ENCODE data around the gene PARN.

- TF ChIP-seq ATF2 (tag by site-specific recombination; IDR thresholded peaks at IDR 0.05; ENCODE audit: low read depth): no peak
- no peak for TF ChIP-seq ZNF155 (tag by site-specific recombination; IDR thresholded peaks at IDR 0.05)
- no peak for TF ChIP-seq REST (tag by site-specific recombination; IDR thresholded peaks at IDR 0.05)
- no peak for TF ChIP-seq CTCF (tag by site-specific recombination; IDR thresholded peaks at IDR 0.05)
- TF ChIP-seq ZNF670 (tag by site-specific recombination; IDR thresholded peaks at IDR 0.05; ENCODE audit: low read depth): no peak
- no peak for TF ChIP-seq ZNF175 (tag by site-specific recombination; IDR thresholded peaks at IDR 0.05)
- TF ChIP-seq ZNF10 (tag by site-specific recombination; IDR thresholded peaks at IDR 0.05): no peak
- no peak for TF ChIP-seq ZNF830 (tag by site-specific recombination; IDR thresholded peaks at IDR 0.05; ENCODE audit: low read depth)
- TF ChIP-seq ZNF174 (tag by site-specific recombination; IDR thresholded peaks at IDR 0.05): no peak
- no peak for TF ChIP-seq MZF1 (tag by site-specific recombination; IDR thresholded peaks at IDR 0.05; ENCODE audit: borderline replicate concordance)
- no peak for TF ChIP-seq ZNF23 (tag by site-specific recombination; IDR thresholded peaks at IDR 0.05; ENCODE audit: borderline replicate concordance)
Observed at GRCh38 chr16:14446796-14447195, 183.3 kb downstream of the PARN start.

Measured in HEK293 (cell line).